Measurements from ENCODE around the gene TLX2.

Gene TLX2

GRCh38 chr2:74497777-74498499 is 16.3 kb upstream of the TLX2 start:
- peak; percentile 40 for DNase-seq

GRCh38 chr2:74498500-74499266 is 15.6 kb upstream of the TLX2 start:
- peak; percentile 53 for DNase-seq

- DNase-seq: no peak
Measured at GRCh38 chr2:74499267-74499939, 14.8 kb upstream of the TLX2 start, which contains the start of gene LBX2. TSS of gene LBX2 (minus strand) at chr2:74499603. CDS start at chr2:74499537, 66 bp downstream.

GRCh38 chr2:74499940-74500577 is 14.2 kb upstream of the TLX2 start:
- no peak for DNase-seq

GRCh38 chr2:74500578-74500946 is 13.7 kb upstream of the TLX2 start:
- DNase-seq: no peak

- no peak for DNase-seq
Measured at GRCh38 chr2:74501335-74502071, 12.7 kb upstream of the TLX2 start.

GRCh38 chr2:74502147-74502719 is 12.0 kb upstream of the TLX2 start:
- DNase-seq: no peak

GRCh38 chr2:74502720-74503505 is 11.3 kb upstream of the TLX2 start:
- no peak for DNase-seq

- no peak for DNase-seq
Measured at GRCh38 chr2:74503506-74504475, 10.5 kb upstream of the TLX2 start.

GRCh38 chr2:74504591-74504990 is 9.7 kb upstream of the TLX2 start:
- no peak for DNase-seq

- no peak for DNase-seq
Measured at GRCh38 chr2:74505448-74506246, 8.6 kb upstream of the TLX2 start.

- DNase-seq: peak; percentile 97
Measured at GRCh38 chr2:74507145-74507925, 6.9 kb upstream of the TLX2 start, which contains the start of gene PCGF1. TSS of gene PCGF1 (minus strand) at chr2:74507695. CDS start at chr2:74507668, 27 bp downstream.

GRCh38 chr2:74507926-74508520 is 6.2 kb upstream of the TLX2 start:
- peak; percentile 25 for DNase-seq

- no peak for DNase-seq
Measured at GRCh38 chr2:74510272-74510671, 4.0 kb upstream of the TLX2 start.

- no peak for DNase-seq
Measured at GRCh38 chr2:74511104-74511989, 2.9 kb upstream of the TLX2 start.

GRCh38 chr2:74512744-74513604 is 1.3 kb upstream of the TLX2 start:
- no peak for DNase-seq

Measured in DMS79 treated with DMSO at 0.1 percent for 48 hours (cell line).